Measurements from ENCODE around the gene NPR1.

Gene NPR1

GRCh38 chr1:153684892-153685291 is 6.4 kb downstream of the NPR1 start:
- Histone ChIP-seq H3K4me1 (ENCODE audit: control insufficient read depth in 1 of 2, insufficient read depth in 2 of 2, low read length in 2 of 2) (no peaks in the 10 kb centered on the region), H3K4me3 (ENCODE audit: low read depth in 1 of 2, low read length in 2 of 2) (no peak overlapping the region), H3K36me3 (ENCODE audit: control insufficient read depth in 1 of 2, insufficient read depth in 2 of 2, low read length in 2 of 2) (peaks cover 0 to 16% of the 10 kb centered on the region in 2 donors), H3K27me3 (ENCODE audit: low read depth, low read length) (peaks cover 4% of the 10 kb centered on the region), H3K27ac (ENCODE audit: low read length) (no peak overlapping the region), H3K9me3 (ENCODE audit: control insufficient read depth in 1 of 2, low read length in 2 of 2) (no peaks in the 10 kb centered on the region)

- no peaks in the 10 kb centered on the region for H3K4me1 ChIP-seq (ENCODE audit: control insufficient read depth in 1 of 2, insufficient read depth in 2 of 2, low read length in 2 of 2)
- H3K27me3 ChIP-seq (ENCODE audit: low read depth, low read length), result no peaks in the 10 kb centered on the region
- peaks cover 0 to 16% of the 10 kb centered on the region in 2 donors for H3K36me3 ChIP-seq (ENCODE audit: control insufficient read depth in 1 of 2, insufficient read depth in 2 of 2, low read length in 2 of 2)
- H3K27ac ChIP-seq (ENCODE audit: low read length), result no peak overlapping the region
- H3K9me3 ChIP-seq (ENCODE audit: control insufficient read depth in 1 of 2, low read length in 2 of 2), result no peaks in the 10 kb centered on the region
- H3K4me3 ChIP-seq (ENCODE audit: low read depth in 1 of 2, low read length in 2 of 2), result no peak overlapping the region
Measured at GRCh38 chr1:153685544-153686340, 7.3 kb downstream of the NPR1 start.

- no peaks in the 10 kb centered on the region for H3K4me1 ChIP-seq (ENCODE audit: control insufficient read depth in 1 of 2, insufficient read depth in 2 of 2, low read length in 2 of 2)
- H3K27ac ChIP-seq (ENCODE audit: low read length), result no peak overlapping the region
- H3K27me3 ChIP-seq (ENCODE audit: low read depth, low read length), result no peaks in the 10 kb centered on the region
- H3K9me3 ChIP-seq (ENCODE audit: control insufficient read depth in 1 of 2, low read length in 2 of 2), result no peaks in the 10 kb centered on the region
- peaks cover 0 to 16% of the 10 kb centered on the region in 2 donors for H3K36me3 ChIP-seq (ENCODE audit: control insufficient read depth in 1 of 2, insufficient read depth in 2 of 2, low read length in 2 of 2)
- H3K4me3 ChIP-seq (ENCODE audit: low read depth in 1 of 2, low read length in 2 of 2), result no peak overlapping the region
Measured at GRCh38 chr1:153687346-153688125, 9.0 kb downstream of the NPR1 start.

GRCh38 chr1:153688276-153688675 is 9.8 kb downstream of the NPR1 start:
- H3K36me3 ChIP-seq (ENCODE audit: control insufficient read depth in 1 of 2, insufficient read depth in 2 of 2, low read length in 2 of 2), result peaks cover 0 to 16% of the 10 kb centered on the region in 2 donors
- no peaks in the 10 kb centered on the region for H3K27me3 ChIP-seq (ENCODE audit: low read depth, low read length)
- H3K4me1 ChIP-seq (ENCODE audit: control insufficient read depth in 1 of 2, insufficient read depth in 2 of 2, low read length in 2 of 2), result no peaks in the 10 kb centered on the region
- no peak overlapping the region for H3K27ac ChIP-seq (ENCODE audit: low read length)
- no peak overlapping the region for H3K4me3 ChIP-seq (ENCODE audit: low read depth in 1 of 2, low read length in 2 of 2)
- H3K9me3 ChIP-seq (ENCODE audit: control insufficient read depth in 1 of 2, low read length in 2 of 2), result no peaks in the 10 kb centered on the region

- no peaks in the 10 kb centered on the region for H3K27me3 ChIP-seq (ENCODE audit: low read depth, low read length)
- H3K9me3 ChIP-seq (ENCODE audit: control insufficient read depth in 1 of 2, low read length in 2 of 2), result no peaks in the 10 kb centered on the region
- peaks cover 0 to 16% of the 10 kb centered on the region in 2 donors for H3K36me3 ChIP-seq (ENCODE audit: control insufficient read depth in 1 of 2, insufficient read depth in 2 of 2, low read length in 2 of 2)
- H3K27ac ChIP-seq (ENCODE audit: low read length), result no peak overlapping the region
- no peaks in the 10 kb centered on the region for H3K4me1 ChIP-seq (ENCODE audit: control insufficient read depth in 1 of 2, insufficient read depth in 2 of 2, low read length in 2 of 2)
- no peak overlapping the region for H3K4me3 ChIP-seq (ENCODE audit: low read depth in 1 of 2, low read length in 2 of 2)
Measured at GRCh38 chr1:153688736-153689328, 10.3 kb downstream of the NPR1 start.

GRCh38 chr1:153693466-153693865 is 15.0 kb downstream of the NPR1 start:
- Histone ChIP-seq H3K36me3 (ENCODE audit: control insufficient read depth in 1 of 2, insufficient read depth in 2 of 2, low read length in 2 of 2) (peaks cover 0 to 12% of the 10 kb centered on the region in 2 donors), H3K27me3 (ENCODE audit: low read depth, low read length) (no peaks in the 10 kb centered on the region), H3K9me3 (ENCODE audit: control insufficient read depth in 1 of 2, low read length in 2 of 2) (no peaks in the 10 kb centered on the region), H3K4me3 (ENCODE audit: low read depth in 1 of 2, low read length in 2 of 2) (no peak overlapping the region), H3K4me1 (ENCODE audit: control insufficient read depth in 1 of 2, insufficient read depth in 2 of 2, low read length in 2 of 2) (peaks cover 0 to 5% of the 10 kb centered on the region in 2 donors), H3K27ac (ENCODE audit: low read length) (no peak overlapping the region)

GRCh38 chr1:153696741-153697140 is 18.3 kb downstream of the NPR1 start:
- Histone ChIP-seq H3K27ac (ENCODE audit: low read length) (no peak overlapping the region), H3K4me3 (ENCODE audit: low read depth in 1 of 2, low read length in 2 of 2) (no peak overlapping the region), H3K36me3 (ENCODE audit: control insufficient read depth in 1 of 2, insufficient read depth in 2 of 2, low read length in 2 of 2) (no peaks in the 10 kb centered on the region), H3K9me3 (ENCODE audit: control insufficient read depth in 1 of 2, low read length in 2 of 2) (no peaks in the 10 kb centered on the region), H3K27me3 (ENCODE audit: low read depth, low read length) (no peaks in the 10 kb centered on the region), H3K4me1 (ENCODE audit: control insufficient read depth in 1 of 2, insufficient read depth in 2 of 2, low read length in 2 of 2) (peaks cover 8 to 15% of the 10 kb centered on the region in 2 donors)

GRCh38 chr1:153697191-153698019 is 18.9 kb downstream of the NPR1 start:
- Histone ChIP-seq H3K4me3 (ENCODE audit: low read depth in 1 of 2, low read length in 2 of 2) (peak overlapping the region; percentile 21 to 48), H3K36me3 (ENCODE audit: control insufficient read depth in 1 of 2, insufficient read depth in 2 of 2, low read length in 2 of 2) (no peaks in the 10 kb centered on the region), H3K4me1 (ENCODE audit: control insufficient read depth in 1 of 2, insufficient read depth in 2 of 2, low read length in 2 of 2) (peaks cover 8 to 15% of the 10 kb centered on the region in 2 donors), H3K27ac (ENCODE audit: low read length) (peak overlapping the region; percentile 91), H3K27me3 (ENCODE audit: low read depth, low read length) (no peaks in the 10 kb centered on the region), H3K9me3 (ENCODE audit: control insufficient read depth in 1 of 2, low read length in 2 of 2) (no peaks in the 10 kb centered on the region)

- H3K27ac ChIP-seq (ENCODE audit: low read length), result peak overlapping the region; percentile 91
- H3K27me3 ChIP-seq (ENCODE audit: low read depth, low read length), result no peaks in the 10 kb centered on the region
- no peaks in the 10 kb centered on the region for H3K36me3 ChIP-seq (ENCODE audit: control insufficient read depth in 1 of 2, insufficient read depth in 2 of 2, low read length in 2 of 2)
- H3K4me3 ChIP-seq (ENCODE audit: low read depth in 1 of 2, low read length in 2 of 2), result peak overlapping the region; percentile 30 to 48
- H3K9me3 ChIP-seq (ENCODE audit: control insufficient read depth in 1 of 2, low read length in 2 of 2), result no peaks in the 10 kb centered on the region
- H3K4me1 ChIP-seq (ENCODE audit: control insufficient read depth in 1 of 2, insufficient read depth in 2 of 2, low read length in 2 of 2), result peaks cover 8 to 15% of the 10 kb centered on the region in 2 donors
Measured at GRCh38 chr1:153698020-153698922, 19.8 kb downstream of the NPR1 start.

All from muscle layer of duodenum (tissue), 2 donors.